Measurements from ENCODE around the gene NAALADL2. TPM values are rescaled to one million over a fixed set of nuclear protein-coding genes. Genes with fewer than 3 reads are reported as not detected.
"Not testable (repeated sequence)": the region's sequence is repeated elsewhere in the genome, so short reads cannot be mapped to it uniquely, and the experiment has no call there.

The NAALADL2 gene
- total RNA-seq, 4 donors from 2014 or later: 7.0 to 34.7 (median 18.4) TPM

GRCh38 chr3:175447521-175447920 lies 588.4 kb downstream of the NAALADL2 start:
- H3K4me1 ChIP-seq: no peaks in the 10 kb centered on the region
- no peak overlapping the region for H3K4me3 ChIP-seq
- TF ChIP-seq POLR2A (IDR thresholded peaks at IDR 0.05): no peak
- no peak for DNase-seq
- no peaks in the 10 kb centered on the region for H3K27me3 ChIP-seq
- H3K36me3 ChIP-seq: no peaks in the 10 kb centered on the region
- H3K9me3 ChIP-seq: no peaks in the 10 kb centered on the region
- H3K27ac ChIP-seq: no peak overlapping the region

- no peaks in the 10 kb centered on the region for H3K9me3 ChIP-seq
- TF ChIP-seq POLR2A (IDR thresholded peaks at IDR 0.05): no peak
- TF ChIP-seq CTCF (IDR thresholded peaks at IDR 0.05): no peak
- H3K27ac ChIP-seq: no peak overlapping the region
- H3K4me3 ChIP-seq: no peak overlapping the region
- H3K36me3 ChIP-seq: no peaks in the 10 kb centered on the region
- no peak for DNase-seq
- H3K4me1 ChIP-seq: no peaks in the 10 kb centered on the region
- no peaks in the 10 kb centered on the region for H3K27me3 ChIP-seq
Observed at GRCh38 chr3:175453361-175453760, 594.2 kb downstream of the NAALADL2 start.

- H3K4me1 ChIP-seq: no peaks in the 10 kb centered on the region
Observed at GRCh38 chr3:175456466-175456865, 597.3 kb downstream of the NAALADL2 start.

GRCh38 chr3:175457301-175457700 lies 598.2 kb downstream of the NAALADL2 start:
- Histone ChIP-seq H3K36me3 (no peaks in the 10 kb centered on the region), H3K4me1 (no peaks in the 10 kb centered on the region), H3K4me3 (no peak overlapping the region), H3K27me3 (no peaks in the 10 kb centered on the region), H3K27ac (no peak overlapping the region), H3K9me3 (peaks cover 0 to 5% (median 0%) of the 10 kb centered on the region in 4 donors)
- DNase-seq: no peak
- no peak for TF ChIP-seq POLR2A (IDR thresholded peaks at IDR 0.05)
- no peak for TF ChIP-seq CTCF (IDR thresholded peaks at IDR 0.05)

More at GRCh38 chr3:175456466-175456865, 597.3 kb downstream of the NAALADL2 start:
- Histone ChIP-seq H3K36me3 (no peaks in the 10 kb centered on the region), H3K27me3 (no peaks in the 10 kb centered on the region), H3K9me3 (peaks cover 0 to 5% (median 0%) of the 10 kb centered on the region in 4 donors), H3K4me3 (no peak overlapping the region), H3K27ac (no peak overlapping the region)
- no peak for DNase-seq
- TF ChIP-seq POLR2A (IDR thresholded peaks at IDR 0.05) (no peak), CTCF (IDR thresholded peaks at IDR 0.05) (no peak)

GRCh38 chr3:175460849-175461399 lies 601.8 kb downstream of the NAALADL2 start:
- H3K4me1 ChIP-seq, H3K27ac ChIP-seq, H3K27me3 ChIP-seq, H3K36me3 ChIP-seq, H3K9me3 ChIP-seq, H3K4me3 ChIP-seq, DNase-seq: not testable (repeated sequence)

GRCh38 chr3:175464362-175464761 lies 605.2 kb downstream of the NAALADL2 start:
- DNase-seq: no peak

More at GRCh38 chr3:175464362-175464761, 605.2 kb downstream of the NAALADL2 start:
- peaks cover 0 to 5% (median 0%) of the 10 kb centered on the region in 4 donors for H3K9me3 ChIP-seq
- no peak overlapping the region for H3K4me3 ChIP-seq
- no peak overlapping the region for H3K27ac ChIP-seq
- no peak for TF ChIP-seq CTCF (IDR thresholded peaks at IDR 0.05)
- TF ChIP-seq POLR2A (IDR thresholded peaks at IDR 0.05): no peak
- H3K27me3 ChIP-seq: no peaks in the 10 kb centered on the region
- no peaks in the 10 kb centered on the region for H3K4me1 ChIP-seq
- no peaks in the 10 kb centered on the region for H3K36me3 ChIP-seq
